Neutrophil (primary cell): Measurements from ENCODE around the gene EIF5.
"Not testable (repeated sequence)": the region's sequence is repeated elsewhere in the genome, so short reads cannot be mapped to it uniquely, and the experiment has no call there.

Source experiments
- H3K27ac ChIP-seq: fragments of 200-600 bp; sonication (generic); 2 replicates; pipeline ENCODE4 v1.5.1; 2016; ENCODE audit warnings: mild to moderate bottlenecking, moderate library complexity
- H3K27me3 ChIP-seq: fragments of 200-600 bp; sonication (generic); 2 replicates; pipeline ENCODE4 v1.6.0; 2016; ENCODE audit warnings: mild to moderate bottlenecking
- H3K36me3 ChIP-seq: fragments of 200-600 bp; sonication (generic); 2 replicates; pipeline ENCODE4 v1.5.1; 2017
- H3K4me1 ChIP-seq, 2 experiments: fragments of 200-600 bp in 1 of 2; sonication (generic) in 1 of 2; 1 replicate in 1 of 2; 2 replicates in 1 of 2; pipeline versions ENCODE4 v1.5.1 to v1.6.1; 2013 to 2016; ENCODE audit warnings: low read depth in 1 of 2, low read length in 1 of 2, mild to moderate bottlenecking in 1 of 2, moderate library complexity in 1 of 2; ENCODE audit not compliant: control insufficient read depth in 1 of 2, insufficient read depth in 1 of 2
- H3K4me3 ChIP-seq, 2 experiments: fragments of 200-600 bp in 1 of 2; sonication (generic) in 1 of 2; 1 replicate in 1 of 2; 2 replicates in 1 of 2; pipeline ENCODE4 v1.5.1; 2013 to 2016; ENCODE audit warnings: low read depth in 1 of 2, low read length in 1 of 2, mild to moderate bottlenecking in 1 of 2, moderate library complexity in 1 of 2
- H3K9me3 ChIP-seq: fragments of 200-600 bp; sonication (generic); 2 replicates; pipeline ENCODE4 v1.5.1; 2016
- TF ChIP-seq, protein P1 (sequence below): fragments of 200-600 bp; sonication (generic); IDR thresholded peaks from 2 replicates; pipeline ENCODE4 v1.5.1; 2016; ENCODE audit warnings: antibody characterized with exemption

EIF5 gene

DNA sequence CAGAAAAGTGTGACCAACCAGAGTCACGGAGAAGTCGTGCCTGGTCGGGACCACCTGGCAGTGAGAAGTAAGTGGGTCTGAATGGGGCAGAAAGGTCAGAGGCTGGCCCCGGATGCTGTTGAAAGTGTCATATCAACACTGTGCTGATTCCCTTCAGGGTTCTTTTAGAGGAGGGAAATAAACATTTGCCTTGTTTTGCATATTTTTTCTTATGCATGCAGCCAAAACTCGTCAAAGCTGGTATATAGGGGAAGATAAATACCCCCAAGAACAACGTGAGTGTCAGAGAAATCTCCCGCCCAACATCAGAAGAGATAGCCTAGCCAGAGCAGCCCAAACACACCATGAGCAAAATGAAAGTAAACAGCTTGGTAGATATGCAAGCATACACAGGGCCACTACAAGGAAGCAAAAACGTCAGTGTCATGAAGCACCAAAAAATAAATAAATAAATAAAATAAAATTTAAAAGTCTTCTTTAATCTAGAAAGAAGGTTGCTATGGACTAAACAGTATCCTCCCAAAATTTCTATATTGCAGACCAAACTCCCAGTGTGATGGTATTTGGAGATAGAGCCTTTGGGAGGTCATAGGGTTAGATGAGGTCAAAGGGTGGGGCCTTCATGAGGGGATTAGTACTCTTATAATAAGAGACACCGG lies 22.1 kb downstream of the EIF5 start:
- Histone ChIP-seq H3K36me3 (no peaks in the 10 kb centered on the region), H3K4me3 (no peak overlapping the region), H3K4me1 (no peaks in the 10 kb centered on the region), H3K27ac (no peak overlapping the region), H3K27me3 (no peaks in the 10 kb centered on the region), H3K9me3 (no peaks in the 10 kb centered on the region)
- TF ChIP-seq, protein P1, sequence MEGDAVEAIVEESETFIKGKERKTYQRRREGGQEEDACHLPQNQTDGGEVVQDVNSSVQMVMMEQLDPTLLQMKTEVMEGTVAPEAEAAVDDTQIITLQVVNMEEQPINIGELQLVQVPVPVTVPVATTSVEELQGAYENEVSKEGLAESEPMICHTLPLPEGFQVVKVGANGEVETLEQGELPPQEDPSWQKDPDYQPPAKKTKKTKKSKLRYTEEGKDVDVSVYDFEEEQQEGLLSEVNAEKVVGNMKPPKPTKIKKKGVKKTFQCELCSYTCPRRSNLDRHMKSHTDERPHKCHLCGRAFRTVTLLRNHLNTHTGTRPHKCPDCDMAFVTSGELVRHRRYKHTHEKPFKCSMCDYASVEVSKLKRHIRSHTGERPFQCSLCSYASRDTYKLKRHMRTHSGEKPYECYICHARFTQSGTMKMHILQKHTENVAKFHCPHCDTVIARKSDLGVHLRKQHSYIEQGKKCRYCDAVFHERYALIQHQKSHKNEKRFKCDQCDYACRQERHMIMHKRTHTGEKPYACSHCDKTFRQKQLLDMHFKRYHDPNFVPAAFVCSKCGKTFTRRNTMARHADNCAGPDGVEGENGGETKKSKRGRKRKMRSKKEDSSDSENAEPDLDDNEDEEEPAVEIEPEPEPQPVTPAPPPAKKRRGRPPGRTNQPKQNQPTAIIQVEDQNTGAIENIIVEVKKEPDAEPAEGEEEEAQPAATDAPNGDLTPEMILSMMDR: no peak

DNA sequence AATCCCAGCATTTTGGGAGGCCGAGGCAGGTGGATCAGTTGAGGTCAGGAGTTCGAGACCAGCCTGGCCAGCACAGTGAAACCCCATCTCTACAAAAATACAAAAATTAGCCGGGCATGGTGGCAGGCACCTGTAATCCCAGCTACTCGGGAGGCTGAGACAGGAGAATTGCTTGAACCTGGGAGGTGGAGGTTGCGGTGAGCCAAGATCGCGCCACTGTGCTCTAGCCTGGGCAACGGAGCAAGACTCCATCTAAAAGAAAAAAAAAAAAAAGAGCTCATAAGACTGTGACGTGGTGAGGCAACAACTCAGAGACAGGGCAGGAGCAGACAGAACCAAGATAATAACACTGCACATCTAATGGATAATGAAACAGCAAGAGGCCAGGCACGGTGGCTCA lies 23.5 kb downstream of the EIF5 start:
- H3K4me3 ChIP-seq, H3K36me3 ChIP-seq, H3K27ac ChIP-seq: not testable (repeated sequence)

DNA sequence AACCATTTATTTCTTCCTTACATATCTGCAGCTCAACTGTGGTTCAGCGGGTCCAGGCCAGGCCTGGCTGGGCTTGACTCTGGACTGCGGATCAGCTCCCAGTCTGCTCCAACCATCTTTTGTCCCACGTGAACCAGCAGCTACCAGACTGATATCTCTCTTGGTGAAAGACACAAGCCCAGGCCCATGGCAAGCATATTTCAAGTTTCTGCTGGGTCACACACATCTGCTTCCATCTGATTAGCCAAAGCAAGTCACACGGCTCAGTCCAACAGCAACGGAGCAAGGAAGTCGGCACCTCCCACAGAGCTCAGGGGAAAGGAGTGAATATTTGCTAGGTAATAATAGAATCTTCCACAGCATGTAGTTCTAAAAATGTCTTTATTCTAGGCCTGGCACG lies 26.5 kb downstream of the EIF5 start:
- TF ChIP-seq, protein P1: no peak
- no peak overlapping the region for H3K4me3 ChIP-seq
- H3K4me1 ChIP-seq: no peaks in the 10 kb centered on the region
- no peaks in the 10 kb centered on the region for H3K36me3 ChIP-seq
- H3K9me3 ChIP-seq: peaks cover 4% of the 10 kb centered on the region
- no peaks in the 10 kb centered on the region for H3K27me3 ChIP-seq
- H3K27ac ChIP-seq: no peak overlapping the region

More for the DNA sequence above, 23.5 kb downstream of the EIF5 start:
- not testable (repeated sequence) for H3K27me3 ChIP-seq, H3K4me1 ChIP-seq, H3K9me3 ChIP-seq

DNA sequence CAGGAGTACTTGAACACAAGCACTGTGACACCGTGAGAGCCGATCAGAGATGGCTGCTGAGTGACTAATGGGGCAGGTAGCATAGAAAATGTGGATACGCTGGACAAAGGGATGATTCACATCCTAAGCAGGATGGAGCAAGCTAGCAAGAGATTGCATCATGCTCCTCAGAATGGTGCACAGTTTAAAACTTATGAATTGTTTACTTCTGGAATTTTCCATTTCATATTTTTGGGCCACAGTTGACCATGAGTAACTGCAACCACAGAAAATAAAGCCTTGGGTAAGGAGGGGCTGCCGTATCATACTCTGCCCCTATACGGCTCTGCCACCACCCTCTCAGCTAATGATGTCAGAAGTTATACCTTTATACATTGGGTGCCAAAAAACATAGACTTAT lies 27.8 kb downstream of the EIF5 start:
- TF ChIP-seq, protein P1: no peak
- Histone ChIP-seq H3K27me3 (no peaks in the 10 kb centered on the region), H3K9me3 (peaks cover 4% of the 10 kb centered on the region), H3K27ac (no peak overlapping the region), H3K4me1 (no peaks in the 10 kb centered on the region), H3K36me3 (no peaks in the 10 kb centered on the region), H3K4me3 (no peak overlapping the region)

DNA sequence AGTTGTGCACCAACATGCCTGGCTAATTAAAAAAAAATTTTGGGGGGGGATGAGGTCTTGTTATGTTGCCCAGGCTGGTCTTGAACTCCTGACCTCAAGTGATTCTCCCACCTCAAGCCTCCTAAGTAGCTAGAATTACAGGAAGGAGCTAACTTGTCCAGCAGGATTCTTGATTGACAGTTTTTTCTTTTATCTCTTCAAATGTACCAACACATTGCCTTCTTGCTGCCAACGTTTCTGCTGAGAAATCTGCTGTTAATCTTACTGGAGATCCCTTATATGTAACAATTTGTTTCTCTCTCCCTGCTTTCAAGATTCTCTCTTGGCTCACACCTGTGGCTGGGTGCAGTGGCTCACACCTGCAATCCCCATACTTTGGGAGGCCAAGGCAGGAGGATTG lies 28.7 kb downstream of the EIF5 start:
- peaks cover 4% of the 10 kb centered on the region for H3K9me3 ChIP-seq
- H3K4me3 ChIP-seq: no peak overlapping the region
- H3K36me3 ChIP-seq: no peaks in the 10 kb centered on the region
- no peaks in the 10 kb centered on the region for H3K27me3 ChIP-seq
- H3K4me1 ChIP-seq: no peaks in the 10 kb centered on the region
- TF ChIP-seq, protein P1: no peak
- no peak overlapping the region for H3K27ac ChIP-seq

DNA sequence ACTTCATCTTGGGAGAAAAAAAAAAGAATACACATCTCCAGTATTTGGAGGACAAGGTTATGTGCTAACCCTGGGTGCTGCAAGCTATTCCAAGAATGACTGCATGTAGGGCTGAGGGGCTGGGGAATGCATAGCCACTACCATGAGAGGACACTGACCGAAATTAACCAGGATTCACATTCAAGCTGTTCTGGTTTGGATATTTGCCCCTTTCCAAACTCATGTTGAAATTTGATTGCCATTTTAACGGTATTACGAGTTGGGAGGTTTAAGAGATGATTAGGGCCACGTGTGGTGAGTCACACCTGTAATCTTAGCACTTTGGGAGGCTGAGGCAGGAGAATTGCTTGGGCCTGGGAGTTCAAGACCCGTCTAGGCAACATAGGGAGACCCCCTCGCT lies 32.7 kb downstream of the EIF5 start:
- Histone ChIP-seq H3K27me3 (no peaks in the 10 kb centered on the region), H3K4me3 (no peak overlapping the region), H3K9me3 (peaks cover 4% of the 10 kb centered on the region), H3K27ac (no peak overlapping the region), H3K36me3 (no peaks in the 10 kb centered on the region), H3K4me1 (no peaks in the 10 kb centered on the region)
- TF ChIP-seq, protein P1: no peak
